ENCODE data around the gene EHBP1. TPM values are rescaled to one million over a fixed set of nuclear protein-coding genes. Genes with fewer than 3 reads are reported as not detected.

Gene EHBP1
- 22.1 and 25.6 TPM in 2 replicates for total RNA-seq

- Mint-ChIP-seq H3K36me3 (ENCODE audit: low read depth) (peaks cover 10% of the 10 kb centered on the region), H3K4me1 (ENCODE audit: low read depth) (peaks cover 31% of the 10 kb centered on the region), H3K27ac (peak within 1 kb of the TSS; percentile 70), H3K9me3 (no peaks in the 10 kb centered on the region), H3K27me3 (ENCODE audit: low read depth) (peaks cover 12% of the 10 kb centered on the region), H3K4me3 (ENCODE audit: low read depth) (peak within 1 kb of the TSS; percentile 85)
- intact Hi-C loops (cut with micrococcal nuclease), result loop anchor here (1.0 to 10.0 kb wide), 6 partner anchors 198 to 1560 kb away; partner anchors contain the start of genes B3GNT2, MDH1, TMEM17 and UGP2
- DNase-seq (ENCODE audit: low spot score), result peak; percentile 97
These were observed at the start of gene EHBP1 for GRCh38 chr2:62705007-62705829. EHBP1 (plus strand) TSS chr2:62705713; CDS start chr2:62707192, 1,479 bp downstream.

GRCh38 chr2:62657783-62658182 lies 47.7 kb upstream of the EHBP1 start:
- peaks cover 9% of the 10 kb centered on the region for H3K4me1 Mint-ChIP-seq (ENCODE audit: low read depth)
- H3K27ac Mint-ChIP-seq, result no peak overlapping the region
- intact Hi-C loops (cut with micrococcal nuclease), result no loop called here
- DNase-seq (ENCODE audit: low spot score), result no peak
- peaks cover 3% of the 10 kb centered on the region for H3K27me3 Mint-ChIP-seq (ENCODE audit: low read depth)
- no peaks in the 10 kb centered on the region for H3K9me3 Mint-ChIP-seq
- H3K4me3 Mint-ChIP-seq (ENCODE audit: low read depth), result no peak overlapping the region
- H3K36me3 Mint-ChIP-seq (ENCODE audit: low read depth), result no peaks in the 10 kb centered on the region

- Mint-ChIP-seq H3K27ac (no peak overlapping the region), H3K4me3 (ENCODE audit: low read depth) (no peak overlapping the region), H3K4me1 (ENCODE audit: low read depth) (peaks cover 9% of the 10 kb centered on the region), H3K9me3 (no peaks in the 10 kb centered on the region), H3K36me3 (ENCODE audit: low read depth) (no peaks in the 10 kb centered on the region), H3K27me3 (ENCODE audit: low read depth) (peaks cover 6% of the 10 kb centered on the region)
- DNase-seq (ENCODE audit: low spot score), result no peak
- intact Hi-C loops (cut with micrococcal nuclease), result no loop called here
These were observed 46.6 kb upstream of the EHBP1 start for GRCh38 chr2:62658891-62659290.

GRCh38 chr2:62660087-62660486 lies 45.4 kb upstream of the EHBP1 start:
- H3K27ac Mint-ChIP-seq, result no peak overlapping the region
- H3K4me1 Mint-ChIP-seq (ENCODE audit: low read depth), result peaks cover 9% of the 10 kb centered on the region
- no peak overlapping the region for H3K4me3 Mint-ChIP-seq (ENCODE audit: low read depth)
- H3K9me3 Mint-ChIP-seq, result no peaks in the 10 kb centered on the region
- DNase-seq (ENCODE audit: low spot score), result no peak
- intact Hi-C loops (cut with micrococcal nuclease), result no loop called here
- no peaks in the 10 kb centered on the region for H3K36me3 Mint-ChIP-seq (ENCODE audit: low read depth)
- peaks cover 10% of the 10 kb centered on the region for H3K27me3 Mint-ChIP-seq (ENCODE audit: low read depth)

GRCh38 chr2:62660582-62661262 lies 44.8 kb upstream of the EHBP1 start:
- no peak overlapping the region for H3K4me3 Mint-ChIP-seq (ENCODE audit: low read depth)
- no peaks in the 10 kb centered on the region for H3K9me3 Mint-ChIP-seq
- intact Hi-C loops (cut with micrococcal nuclease), result no loop called here
- peaks cover 10% of the 10 kb centered on the region for H3K27me3 Mint-ChIP-seq (ENCODE audit: low read depth)
- no peak for DNase-seq (ENCODE audit: low spot score)
- no peaks in the 10 kb centered on the region for H3K36me3 Mint-ChIP-seq (ENCODE audit: low read depth)
- no peak overlapping the region for H3K27ac Mint-ChIP-seq
- peaks cover 9% of the 10 kb centered on the region for H3K4me1 Mint-ChIP-seq (ENCODE audit: low read depth)

GRCh38 chr2:62661263-62661635 lies 44.3 kb upstream of the EHBP1 start:
- intact Hi-C loops (cut with micrococcal nuclease), result no loop called here
- Mint-ChIP-seq H3K36me3 (ENCODE audit: low read depth) (no peaks in the 10 kb centered on the region), H3K4me1 (ENCODE audit: low read depth) (peaks cover 9% of the 10 kb centered on the region), H3K27me3 (ENCODE audit: low read depth) (peaks cover 8% of the 10 kb centered on the region), H3K9me3 (no peaks in the 10 kb centered on the region), H3K27ac (no peak overlapping the region), H3K4me3 (ENCODE audit: low read depth) (no peak overlapping the region)
- DNase-seq (ENCODE audit: low spot score), result no peak

GRCh38 chr2:62662131-62662530 lies 43.4 kb upstream of the EHBP1 start:
- Mint-ChIP-seq H3K4me3 (ENCODE audit: low read depth) (no peak overlapping the region), H3K27me3 (ENCODE audit: low read depth) (peaks cover 8% of the 10 kb centered on the region), H3K36me3 (ENCODE audit: low read depth) (no peaks in the 10 kb centered on the region), H3K4me1 (ENCODE audit: low read depth) (peaks cover 9% of the 10 kb centered on the region), H3K27ac (no peak overlapping the region), H3K9me3 (no peaks in the 10 kb centered on the region)
- intact Hi-C loops (cut with micrococcal nuclease), result no loop called here
- no peak for DNase-seq (ENCODE audit: low spot score)

GRCh38 chr2:62662554-62662953 lies 43.0 kb upstream of the EHBP1 start:
- no peaks in the 10 kb centered on the region for H3K36me3 Mint-ChIP-seq (ENCODE audit: low read depth)
- intact Hi-C loops (cut with micrococcal nuclease), result no loop called here
- H3K4me1 Mint-ChIP-seq (ENCODE audit: low read depth), result peaks cover 9% of the 10 kb centered on the region
- H3K27ac Mint-ChIP-seq, result no peak overlapping the region
- H3K9me3 Mint-ChIP-seq, result no peaks in the 10 kb centered on the region
- DNase-seq (ENCODE audit: low spot score), result no peak
- no peak overlapping the region for H3K4me3 Mint-ChIP-seq (ENCODE audit: low read depth)
- H3K27me3 Mint-ChIP-seq (ENCODE audit: low read depth), result peaks cover 8% of the 10 kb centered on the region

- H3K27ac Mint-ChIP-seq, result no peak overlapping the region
- DNase-seq (ENCODE audit: low spot score), result no peak
- H3K9me3 Mint-ChIP-seq, result no peaks in the 10 kb centered on the region
- H3K4me3 Mint-ChIP-seq (ENCODE audit: low read depth), result no peak overlapping the region
- intact Hi-C loops (cut with micrococcal nuclease), result no loop called here
- H3K27me3 Mint-ChIP-seq (ENCODE audit: low read depth), result peaks cover 8% of the 10 kb centered on the region
- peaks cover 9% of the 10 kb centered on the region for H3K4me1 Mint-ChIP-seq (ENCODE audit: low read depth)
- H3K36me3 Mint-ChIP-seq (ENCODE audit: low read depth), result no peaks in the 10 kb centered on the region
These were observed 42.1 kb upstream of the EHBP1 start for GRCh38 chr2:62663411-62663810.

GRCh38 chr2:62663920-62664795 lies 41.4 kb upstream of the EHBP1 start:
- H3K4me3 Mint-ChIP-seq (ENCODE audit: low read depth), result no peak overlapping the region
- intact Hi-C loops (cut with micrococcal nuclease), result no loop called here
- H3K9me3 Mint-ChIP-seq, result no peaks in the 10 kb centered on the region
- H3K4me1 Mint-ChIP-seq (ENCODE audit: low read depth), result peaks cover 9% of the 10 kb centered on the region
- no peaks in the 10 kb centered on the region for H3K36me3 Mint-ChIP-seq (ENCODE audit: low read depth)
- peaks cover 8% of the 10 kb centered on the region for H3K27me3 Mint-ChIP-seq (ENCODE audit: low read depth)
- no peak for DNase-seq (ENCODE audit: low spot score)
- H3K27ac Mint-ChIP-seq, result no peak overlapping the region

GRCh38 chr2:62665446-62665845 lies 40.1 kb upstream of the EHBP1 start:
- intact Hi-C loops (cut with micrococcal nuclease), result no loop called here

GRCh38 chr2:62669180-62669579 lies 36.3 kb upstream of the EHBP1 start:
- intact Hi-C loops (cut with micrococcal nuclease), result no loop called here
- Mint-ChIP-seq H3K27me3 (ENCODE audit: low read depth) (peaks cover 2% of the 10 kb centered on the region), H3K36me3 (ENCODE audit: low read depth) (no peaks in the 10 kb centered on the region), H3K4me1 (ENCODE audit: low read depth) (no peaks in the 10 kb centered on the region), H3K27ac (no peak overlapping the region), H3K9me3 (no peaks in the 10 kb centered on the region), H3K4me3 (ENCODE audit: low read depth) (no peak overlapping the region)
- no peak for DNase-seq (ENCODE audit: low spot score)

More at GRCh38 chr2:62665446-62665845, 40.1 kb upstream of the EHBP1 start:
- no peak overlapping the region for H3K27ac Mint-ChIP-seq
- no peaks in the 10 kb centered on the region for H3K36me3 Mint-ChIP-seq (ENCODE audit: low read depth)
- H3K9me3 Mint-ChIP-seq, result no peaks in the 10 kb centered on the region
- no peak overlapping the region for H3K4me3 Mint-ChIP-seq (ENCODE audit: low read depth)
- no peak for DNase-seq (ENCODE audit: low spot score)
- peaks cover 6% of the 10 kb centered on the region for H3K4me1 Mint-ChIP-seq (ENCODE audit: low read depth)
- peaks cover 8% of the 10 kb centered on the region for H3K27me3 Mint-ChIP-seq (ENCODE audit: low read depth)

Data from activated T-helper 2 cell treated with anti-CD3 and anti-CD28 coated beads, Interferon-gamma antibody, Interleukin-2, Interleukin-4, amounts not matched to agents 10 μg/mL and 5 μg/mL and 100 μg/mL, durations not matched to agents 14 hours and 24 hours and 36 hours (primary cell).